ENCODE results near the gene TAF13. TPM values are rescaled to one million over a fixed set of nuclear protein-coding genes. Genes with fewer than 3 reads are reported as not detected.

Gene TAF13
- total and polyA plus RNA-seq, 9 of the 15 experiments (the other 6 are each of a cell fraction or from before 2014, with no cell fraction given): 14.9 to 77.2 (median 38.7) TPM

DNA sequence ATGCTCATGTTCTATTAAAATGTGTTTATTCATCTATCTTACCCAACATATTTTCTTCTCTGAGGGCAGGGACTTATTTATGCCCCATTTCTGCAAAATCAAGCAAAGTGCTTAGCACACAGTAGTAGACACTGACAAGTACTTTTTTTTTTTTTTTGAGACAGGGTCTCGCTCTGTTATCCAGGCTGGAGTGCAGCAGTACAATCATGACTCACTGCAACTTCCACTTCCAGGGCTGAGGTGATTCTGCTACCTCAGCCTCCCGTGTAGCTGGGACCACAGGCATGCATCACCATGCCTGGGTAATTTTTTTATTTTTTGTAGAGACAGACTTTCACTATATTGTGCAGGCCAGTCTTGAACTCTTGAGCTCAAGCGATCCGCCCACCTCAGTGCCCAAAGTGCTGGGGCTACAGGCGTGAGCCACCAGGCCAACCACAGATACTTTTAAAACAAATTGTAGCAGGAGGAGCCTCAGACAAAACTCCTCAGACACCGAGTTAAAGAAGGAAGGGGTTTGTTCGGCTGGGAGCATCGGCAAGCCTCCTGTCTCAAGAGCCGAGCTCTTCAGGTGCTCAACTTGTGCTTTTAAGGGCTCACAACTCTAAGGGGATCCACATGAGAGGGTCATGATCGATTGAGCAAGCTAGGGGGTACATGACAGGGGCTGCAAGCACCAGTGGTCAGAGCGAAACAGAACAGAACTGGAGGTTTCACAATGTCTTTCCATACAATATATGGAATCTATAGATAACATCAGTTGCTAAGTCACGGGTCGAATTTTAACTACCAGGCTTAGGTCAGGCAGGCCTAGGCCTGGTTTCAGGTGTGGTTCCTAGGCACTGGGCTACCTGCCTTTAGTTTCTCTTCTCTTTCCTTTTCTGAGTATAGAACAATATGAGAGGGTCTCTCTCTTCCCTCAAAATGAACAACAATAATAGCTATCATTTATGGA lies 9.0 kb upstream of the TAF13 start (continued):
- TF ChIP-seq, protein P1, sequence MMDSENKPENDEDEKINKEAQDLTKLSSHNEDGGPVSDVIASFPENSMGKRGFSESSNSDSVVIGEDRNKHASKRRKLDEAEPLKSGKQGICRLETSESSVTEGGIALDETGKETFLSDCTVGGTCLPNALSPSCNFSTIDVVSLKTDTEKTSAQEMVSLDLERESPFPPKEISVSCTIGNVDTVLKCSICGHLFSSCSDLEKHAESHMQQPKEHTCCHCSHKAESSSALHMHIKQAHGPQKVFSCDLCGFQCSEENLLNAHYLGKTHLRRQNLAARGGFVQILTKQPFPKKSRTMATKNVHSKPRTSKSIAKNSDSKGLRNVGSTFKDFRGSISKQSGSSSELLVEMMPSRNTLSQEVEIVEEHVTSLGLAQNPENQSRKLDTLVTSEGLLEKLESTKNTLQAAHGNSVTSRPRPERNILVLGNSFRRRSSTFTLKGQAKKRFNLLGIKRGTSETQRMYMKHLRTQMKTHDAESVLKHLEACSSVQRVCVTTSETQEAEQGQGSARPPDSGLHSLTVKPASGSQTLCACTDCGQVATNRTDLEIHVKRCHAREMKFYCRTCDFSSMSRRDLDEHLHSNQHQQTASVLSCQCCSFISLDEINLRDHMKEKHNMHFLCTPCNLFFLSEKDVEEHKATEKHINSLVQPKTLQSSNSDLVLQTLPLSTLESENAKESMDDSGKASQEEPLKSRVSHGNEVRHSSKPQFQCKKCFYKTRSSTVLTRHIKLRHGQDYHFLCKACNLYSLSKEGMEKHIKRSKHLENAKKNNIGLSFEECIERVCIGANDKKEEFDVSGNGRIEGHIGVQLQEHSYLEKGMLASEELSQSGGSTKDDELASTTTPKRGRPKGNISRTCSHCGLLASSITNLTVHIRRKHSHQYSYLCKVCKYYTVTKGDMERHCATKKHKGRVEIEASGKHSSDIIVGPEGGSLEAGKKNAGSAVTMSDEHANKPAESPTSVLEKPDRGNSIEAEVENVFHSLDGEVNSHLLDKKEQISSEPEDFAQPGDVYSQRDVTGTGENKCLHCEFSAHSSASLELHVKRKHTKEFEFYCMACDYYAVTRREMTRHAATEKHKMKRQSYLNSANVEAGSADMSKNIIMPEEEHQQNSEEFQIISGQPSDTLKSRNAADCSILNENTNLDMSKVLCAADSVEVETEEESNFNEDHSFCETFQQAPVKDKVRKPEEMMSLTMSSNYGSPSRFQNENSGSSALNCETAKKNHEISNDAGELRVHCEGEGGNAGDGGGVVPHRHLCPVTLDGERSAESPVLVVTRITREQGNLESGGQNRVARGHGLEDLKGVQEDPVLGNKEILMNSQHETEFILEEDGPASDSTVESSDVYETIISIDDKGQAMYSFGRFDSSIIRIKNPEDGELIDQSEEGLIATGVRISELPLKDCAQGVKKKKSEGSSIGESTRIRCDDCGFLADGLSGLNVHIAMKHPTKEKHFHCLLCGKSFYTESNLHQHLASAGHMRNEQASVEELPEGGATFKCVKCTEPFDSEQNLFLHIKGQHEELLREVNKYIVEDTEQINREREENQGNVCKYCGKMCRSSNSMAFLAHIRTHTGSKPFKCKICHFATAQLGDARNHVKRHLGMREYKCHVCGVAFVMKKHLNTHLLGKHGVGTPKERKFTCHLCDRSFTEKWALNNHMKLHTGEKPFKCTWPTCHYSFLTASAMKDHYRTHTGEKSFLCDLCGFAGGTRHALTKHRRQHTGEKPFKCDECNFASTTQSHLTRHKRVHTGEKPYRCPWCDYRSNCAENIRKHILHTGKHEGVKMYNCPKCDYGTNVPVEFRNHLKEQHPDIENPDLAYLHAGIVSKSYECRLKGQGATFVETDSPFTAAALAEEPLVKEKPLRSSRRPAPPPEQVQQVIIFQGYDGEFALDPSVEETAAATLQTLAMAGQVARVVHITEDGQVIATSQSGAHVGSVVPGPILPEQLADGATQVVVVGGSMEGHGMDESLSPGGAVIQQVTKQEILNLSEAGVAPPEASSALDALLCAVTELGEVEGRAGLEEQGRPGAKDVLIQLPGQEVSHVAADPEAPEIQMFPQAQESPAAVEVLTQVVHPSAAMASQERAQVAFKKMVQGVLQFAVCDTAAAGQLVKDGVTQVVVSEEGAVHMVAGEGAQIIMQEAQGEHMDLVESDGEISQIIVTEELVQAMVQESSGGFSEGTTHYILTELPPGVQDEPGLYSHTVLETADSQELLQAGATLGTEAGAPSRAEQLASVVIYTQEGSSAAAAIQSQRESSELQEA (IDR thresholded peaks at IDR 0.05; ENCODE audit: low read depth): no peak
- no peak for TF ChIP-seq XRCC5 (IDR thresholded peaks at IDR 0.05; ENCODE audit: low read depth, low read length)
- TF ChIP-seq NCOA6 (IDR thresholded peaks at IDR 0.05): no peak
- no peak for TF ChIP-seq ZNF253 (CRISPR knock-in tag; conservative IDR thresholded peaks at IDR 0.05)
- TF ChIP-seq, protein P2, sequence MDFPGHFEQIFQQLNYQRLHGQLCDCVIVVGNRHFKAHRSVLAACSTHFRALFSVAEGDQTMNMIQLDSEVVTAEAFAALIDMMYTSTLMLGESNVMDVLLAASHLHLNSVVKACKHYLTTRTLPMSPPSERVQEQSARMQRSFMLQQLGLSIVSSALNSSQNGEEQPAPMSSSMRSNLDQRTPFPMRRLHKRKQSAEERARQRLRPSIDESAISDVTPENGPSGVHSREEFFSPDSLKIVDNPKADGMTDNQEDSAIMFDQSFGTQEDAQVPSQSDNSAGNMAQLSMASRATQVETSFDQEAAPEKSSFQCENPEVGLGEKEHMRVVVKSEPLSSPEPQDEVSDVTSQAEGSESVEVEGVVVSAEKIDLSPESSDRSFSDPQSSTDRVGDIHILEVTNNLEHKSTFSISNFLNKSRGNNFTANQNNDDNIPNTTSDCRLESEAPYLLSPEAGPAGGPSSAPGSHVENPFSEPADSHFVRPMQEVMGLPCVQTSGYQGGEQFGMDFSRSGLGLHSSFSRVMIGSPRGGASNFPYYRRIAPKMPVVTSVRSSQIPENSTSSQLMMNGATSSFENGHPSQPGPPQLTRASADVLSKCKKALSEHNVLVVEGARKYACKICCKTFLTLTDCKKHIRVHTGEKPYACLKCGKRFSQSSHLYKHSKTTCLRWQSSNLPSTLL (IDR thresholded peaks at IDR 0.05): no peak
- TF ChIP-seq, protein P3, sequence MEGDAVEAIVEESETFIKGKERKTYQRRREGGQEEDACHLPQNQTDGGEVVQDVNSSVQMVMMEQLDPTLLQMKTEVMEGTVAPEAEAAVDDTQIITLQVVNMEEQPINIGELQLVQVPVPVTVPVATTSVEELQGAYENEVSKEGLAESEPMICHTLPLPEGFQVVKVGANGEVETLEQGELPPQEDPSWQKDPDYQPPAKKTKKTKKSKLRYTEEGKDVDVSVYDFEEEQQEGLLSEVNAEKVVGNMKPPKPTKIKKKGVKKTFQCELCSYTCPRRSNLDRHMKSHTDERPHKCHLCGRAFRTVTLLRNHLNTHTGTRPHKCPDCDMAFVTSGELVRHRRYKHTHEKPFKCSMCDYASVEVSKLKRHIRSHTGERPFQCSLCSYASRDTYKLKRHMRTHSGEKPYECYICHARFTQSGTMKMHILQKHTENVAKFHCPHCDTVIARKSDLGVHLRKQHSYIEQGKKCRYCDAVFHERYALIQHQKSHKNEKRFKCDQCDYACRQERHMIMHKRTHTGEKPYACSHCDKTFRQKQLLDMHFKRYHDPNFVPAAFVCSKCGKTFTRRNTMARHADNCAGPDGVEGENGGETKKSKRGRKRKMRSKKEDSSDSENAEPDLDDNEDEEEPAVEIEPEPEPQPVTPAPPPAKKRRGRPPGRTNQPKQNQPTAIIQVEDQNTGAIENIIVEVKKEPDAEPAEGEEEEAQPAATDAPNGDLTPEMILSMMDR (IDR thresholded peaks at IDR 0.05 in 2 of 3, conservative IDR thresholded peaks at IDR 0.05 in 1 of 3; ENCODE audit: insufficient read depth in 2 of 3, low read depth in 1 of 3, low read length in 3 of 3): no peak
- no peak for TF ChIP-seq ZNF695 (CRISPR knock-in tag; IDR thresholded peaks at IDR 0.05)
- no peak for TF ChIP-seq MECOM (CRISPR knock-in tag; IDR thresholded peaks at IDR 0.05)
- no peak for TF ChIP-seq TAF1 (IDR thresholded peaks at IDR 0.05; ENCODE audit: control insufficient read depth, extremely low read depth, insufficient read depth, low read length, severe bottlenecking)
- TF ChIP-seq PRPF4 (IDR thresholded peaks at IDR 0.05; ENCODE audit: insufficient read depth, low read depth, low read length, poor library complexity, severe bottlenecking): no peak
- no peak for TF ChIP-seq ZNF436 (CRISPR knock-in tag; IDR thresholded peaks at IDR 0.05)
- TF ChIP-seq MTA1 (IDR thresholded peaks at IDR 0.05; ENCODE audit: borderline replicate concordance): no peak
- TF ChIP-seq CTBP1 (IDR thresholded peaks at IDR 0.05; ENCODE audit: borderline replicate concordance): no peak; the same call in 1 of the 2 replicates
- no peak for TF ChIP-seq BRCA1 (IDR thresholded peaks at IDR 0.05)
- no peak for TF ChIP-seq BRCA1 (CRISPR knock-in tag; IDR thresholded peaks at IDR 0.05)
